Thoracic aorta (tissue), 2 donors: ENCODE measurements around the gene FZD4. TPM values are rescaled to one million over a fixed set of nuclear protein-coding genes. Genes with fewer than 3 reads are reported as not detected.
"Not testable (repeated sequence)": the region's sequence is repeated elsewhere in the genome, so short reads cannot be mapped to it uniquely, and the experiment has no call there.

Source experiments
- ATAC-seq: fragments of 150-250 bp; one replicate; pipeline ENCODE4 v1.8.0; 2017; ENCODE audit warnings: low read depth; ENCODE audit not compliant: insufficient number of reproducible peaks, low FRiP score
- DNase-seq: peaks from one replicate; pipeline ENCODE4 v3.0.0-alpha.2; 2020; ENCODE audit warnings: low spot score
- H3K27ac ChIP-seq, 2 donors: fragments of 200-600 bp; sonication (generic); 1 replicate in 1 of 2; 2 replicates in 1 of 2; pipeline ENCODE4 v1.5.1; 2016; ENCODE audit warnings: mild to moderate bottlenecking in 2 of 2, moderate library complexity in 2 of 2
- H3K27me3 ChIP-seq: fragments of 200-600 bp; sonication (generic); replicated peaks from 2 replicates; pipeline ENCODE4 v1.6.0; 2016; ENCODE audit warnings: mild to moderate bottlenecking; ENCODE audit not compliant: insufficient read depth
- H3K36me3 ChIP-seq: fragments of 200-600 bp; sonication (generic); one replicate; pipeline ENCODE4 v1.5.1; 2016
- H3K4me1 ChIP-seq, 2 donors: fragments of 200-600 bp; sonication (generic); 1 replicate in 1 of 2; 2 replicates in 1 of 2; pipeline versions ENCODE4 v1.5.1 to v1.6.0; 2016; ENCODE audit warnings: low read depth in 2 of 2, mild to moderate bottlenecking in 1 of 2; ENCODE audit not compliant: control insufficient read depth in 1 of 2
- H3K4me3 ChIP-seq: fragments of 200-600 bp; sonication (generic); 2 replicates; pipeline ENCODE4 v1.5.1; 2016; ENCODE audit warnings: mild to moderate bottlenecking
- H3K9me3 ChIP-seq: fragments of 200-600 bp; sonication (generic); 2 replicates; pipeline ENCODE4 v1.5.1; 2016
- total RNA-seq, 2 donors: library from RNA; depleted of rRNA; stranded (reverse); fragments of >200 nt; gene quantifications; one replicate each; pipeline versions ENCODE4 v1.1.0 to v1.2.3, GENCODE V29; 2016
- TF ChIP-seq, protein P1 (sequence below): fragments of 200-600 bp; sonication (generic); IDR thresholded peaks from one replicate; pipeline ENCODE4 v1.5.1; 2019; ENCODE audit warnings: antibody characterized with exemption

The FZD4 gene
- total RNA-seq, 2 donors from 2014 or later = 75.2 to 104 TPM

DNA sequence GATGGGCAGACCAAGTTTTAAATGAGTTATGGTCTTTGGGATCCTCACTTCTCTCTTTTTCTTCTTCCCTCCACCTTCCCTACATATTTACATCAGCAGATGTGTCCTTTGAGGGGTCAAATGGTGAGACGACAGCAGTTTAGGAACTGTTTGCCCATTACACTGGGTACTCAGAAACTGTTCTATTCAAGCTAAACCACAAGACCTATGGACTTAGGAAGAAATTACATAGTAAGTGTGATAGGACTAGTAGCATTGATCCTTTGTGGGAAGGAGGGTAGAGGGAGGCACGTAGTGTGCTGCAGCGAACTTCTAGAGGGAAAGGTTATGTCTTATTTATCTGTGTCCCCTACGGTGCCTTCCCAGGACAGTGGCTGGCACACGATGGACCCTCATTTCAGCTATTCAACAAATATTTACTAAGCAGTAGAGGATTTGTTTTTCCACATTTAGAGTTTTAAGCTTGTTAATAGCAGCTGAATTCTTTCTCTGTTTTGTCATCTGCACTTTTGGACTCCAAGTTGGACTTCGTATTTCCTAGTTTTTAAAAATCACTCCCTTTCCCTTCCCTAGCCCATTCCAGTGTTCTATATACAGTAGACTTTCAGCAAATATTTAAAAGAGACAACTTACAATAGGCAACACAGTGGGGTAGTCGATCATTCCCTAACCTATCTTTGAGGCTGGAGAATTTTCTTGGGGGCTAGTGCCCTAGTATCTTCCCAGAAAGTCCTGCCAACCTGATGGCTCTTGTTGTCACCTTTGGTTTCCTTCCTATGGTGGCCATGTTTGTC is 13.9 kb downstream of the FZD4 start:
- DNase-seq = no peak
- Histone ChIP-seq H3K27ac (peak overlapping the region; percentile 52 to 82), H3K4me3 (peak overlapping the region; percentile 56), H3K4me1 (peaks cover 32 to 94% of the 10 kb centered on the region in 2 donors), H3K9me3 (no peaks in the 10 kb centered on the region), H3K27me3 (no peaks in the 10 kb centered on the region), H3K36me3 (no peaks in the 10 kb centered on the region)
- TF ChIP-seq, protein P1, sequence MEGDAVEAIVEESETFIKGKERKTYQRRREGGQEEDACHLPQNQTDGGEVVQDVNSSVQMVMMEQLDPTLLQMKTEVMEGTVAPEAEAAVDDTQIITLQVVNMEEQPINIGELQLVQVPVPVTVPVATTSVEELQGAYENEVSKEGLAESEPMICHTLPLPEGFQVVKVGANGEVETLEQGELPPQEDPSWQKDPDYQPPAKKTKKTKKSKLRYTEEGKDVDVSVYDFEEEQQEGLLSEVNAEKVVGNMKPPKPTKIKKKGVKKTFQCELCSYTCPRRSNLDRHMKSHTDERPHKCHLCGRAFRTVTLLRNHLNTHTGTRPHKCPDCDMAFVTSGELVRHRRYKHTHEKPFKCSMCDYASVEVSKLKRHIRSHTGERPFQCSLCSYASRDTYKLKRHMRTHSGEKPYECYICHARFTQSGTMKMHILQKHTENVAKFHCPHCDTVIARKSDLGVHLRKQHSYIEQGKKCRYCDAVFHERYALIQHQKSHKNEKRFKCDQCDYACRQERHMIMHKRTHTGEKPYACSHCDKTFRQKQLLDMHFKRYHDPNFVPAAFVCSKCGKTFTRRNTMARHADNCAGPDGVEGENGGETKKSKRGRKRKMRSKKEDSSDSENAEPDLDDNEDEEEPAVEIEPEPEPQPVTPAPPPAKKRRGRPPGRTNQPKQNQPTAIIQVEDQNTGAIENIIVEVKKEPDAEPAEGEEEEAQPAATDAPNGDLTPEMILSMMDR = no peak
- no peak for ATAC-seq

DNA sequence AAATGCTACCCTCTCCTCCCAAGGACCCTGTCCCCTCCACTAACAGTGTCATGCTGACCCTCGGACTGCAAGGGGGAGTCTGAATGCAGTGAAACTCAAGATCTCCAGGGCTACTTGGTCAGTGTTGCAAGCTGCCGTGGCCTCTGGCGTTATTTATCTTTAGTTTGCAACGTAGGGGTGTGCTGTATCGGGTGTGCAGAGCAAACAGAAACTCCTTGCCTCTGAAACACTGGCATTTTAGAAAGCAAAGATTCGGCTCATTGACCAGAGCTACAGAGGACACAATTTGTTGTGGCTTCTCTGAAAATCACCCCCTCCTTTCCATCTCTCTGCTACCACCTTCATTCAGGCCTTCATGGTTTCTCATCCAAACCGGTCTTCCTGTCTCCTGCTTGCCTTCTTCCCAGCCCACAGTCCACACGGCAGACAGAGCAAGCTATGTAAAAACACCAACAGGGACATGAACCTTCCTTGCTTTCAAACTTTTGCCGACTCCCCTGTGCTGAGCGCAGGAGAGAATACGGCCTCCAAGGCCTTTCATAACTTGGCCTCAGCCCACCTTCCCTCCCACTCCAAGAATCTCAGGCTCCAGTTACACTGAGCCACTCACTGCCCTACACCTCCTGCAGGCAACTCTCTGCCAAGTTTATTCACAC is 14.9 kb downstream of the FZD4 start:
- Histone ChIP-seq H3K9me3 (no peaks in the 10 kb centered on the region), H3K27ac (peak overlapping the region; percentile 70 to 82), H3K4me3 (peak overlapping the region; percentile 56), H3K27me3 (no peaks in the 10 kb centered on the region), H3K36me3 (no peaks in the 10 kb centered on the region), H3K4me1 (peaks cover 35 to 92% of the 10 kb centered on the region in 2 donors)
- ATAC-seq = peak; percentile 74
- no peak for DNase-seq
- TF ChIP-seq, protein P1 = no peak

DNA sequence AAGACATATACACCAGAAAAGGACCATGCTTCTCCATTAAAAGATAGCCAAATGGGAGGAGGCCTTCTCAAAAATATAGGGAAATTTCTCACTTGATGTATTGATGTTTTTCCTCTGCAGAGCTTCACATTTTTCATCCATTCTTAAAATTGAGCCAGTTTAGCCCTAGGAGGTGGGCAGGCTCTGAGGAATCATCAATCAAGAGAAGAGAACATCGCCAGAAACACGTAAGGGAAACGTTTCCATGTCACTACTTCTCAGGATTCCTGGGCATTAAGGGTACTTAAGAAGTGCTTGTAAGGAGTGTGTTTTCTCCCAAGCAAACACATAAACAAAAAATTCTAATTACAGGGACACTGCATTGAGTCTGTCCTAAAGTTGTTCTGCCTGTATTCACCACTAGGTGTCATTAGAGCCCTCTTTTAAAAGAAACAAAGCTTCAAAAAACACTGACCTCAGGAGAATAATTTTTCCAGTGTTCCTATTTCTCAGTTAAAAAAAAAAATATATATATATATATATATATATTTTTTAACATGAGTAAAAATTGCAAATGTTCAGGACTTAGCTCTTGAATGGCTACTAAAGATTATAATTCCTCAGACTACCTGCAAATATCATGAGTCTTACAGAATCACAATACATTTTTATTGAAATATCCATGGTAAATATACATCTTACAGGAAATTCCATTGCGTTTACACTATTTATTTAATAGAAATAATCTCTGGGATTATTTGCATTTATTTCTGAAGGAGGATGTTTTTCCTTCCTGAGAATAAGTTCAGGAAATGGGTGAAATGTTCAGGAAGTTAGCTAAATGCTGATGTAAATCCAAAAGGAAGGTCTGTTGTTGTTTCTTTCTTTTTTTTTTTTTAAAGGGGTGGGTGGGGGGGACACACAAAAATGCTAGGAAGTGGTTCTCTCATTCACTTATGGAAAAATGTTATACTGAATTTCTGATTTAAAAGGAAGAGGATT is 16.0 kb downstream of the FZD4 start:
- Histone ChIP-seq H3K36me3 (no peaks in the 10 kb centered on the region), H3K9me3 (no peaks in the 10 kb centered on the region), H3K27ac (peak overlapping the region; percentile 70 to 82), H3K4me1 (peaks cover 45 to 92% of the 10 kb centered on the region in 2 donors), H3K4me3 (no peak overlapping the region), H3K27me3 (no peaks in the 10 kb centered on the region)
- TF ChIP-seq, protein P1 = peak; percentile 64
- DNase-seq = no peak
- ATAC-seq = no peak

DNA sequence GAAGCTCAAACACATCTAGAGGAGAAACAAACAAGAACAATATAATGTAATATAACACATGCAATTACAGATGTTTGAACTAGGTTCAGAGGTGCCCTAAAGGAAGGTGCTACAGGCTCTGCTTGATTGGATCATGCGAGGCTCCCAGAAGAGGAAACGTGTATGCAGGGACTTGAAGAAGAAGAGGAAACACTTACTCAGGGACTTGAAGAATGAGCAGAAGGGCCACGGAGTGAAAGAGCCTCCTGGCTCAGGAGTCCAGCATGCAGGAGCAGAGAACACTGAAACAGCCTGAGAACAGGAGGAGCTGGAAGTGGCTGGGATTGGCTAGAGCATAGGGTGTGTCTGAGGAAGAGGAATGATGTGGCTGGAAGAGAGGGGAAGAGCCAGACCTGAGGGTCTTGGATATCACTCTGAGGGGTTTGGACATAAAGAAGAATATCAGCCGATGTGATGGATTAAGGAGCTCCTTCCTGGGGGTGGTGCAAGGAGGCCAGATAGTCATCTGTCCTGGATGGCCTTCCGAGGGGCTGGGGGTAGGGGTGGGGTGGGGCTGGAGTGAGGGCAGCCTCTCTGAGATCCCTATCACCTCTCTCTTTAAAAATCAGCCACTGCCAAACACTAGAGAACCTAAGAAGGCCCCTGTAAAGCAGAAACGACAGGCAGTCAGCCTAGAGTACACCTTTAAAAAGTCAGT is 16.8 kb downstream of the FZD4 start:
- no peak for DNase-seq
- no peak for ATAC-seq
- H3K27me3 ChIP-seq = no peaks in the 10 kb centered on the region
- H3K27ac ChIP-seq = peak overlapping the region; percentile 49 to 55
- no peak overlapping the region for H3K4me3 ChIP-seq
- no peaks in the 10 kb centered on the region for H3K9me3 ChIP-seq
- TF ChIP-seq, protein P1 = no peak
- peaks cover 48 to 94% of the 10 kb centered on the region in 2 donors for H3K4me1 ChIP-seq
- H3K36me3 ChIP-seq = no peaks in the 10 kb centered on the region

DNA sequence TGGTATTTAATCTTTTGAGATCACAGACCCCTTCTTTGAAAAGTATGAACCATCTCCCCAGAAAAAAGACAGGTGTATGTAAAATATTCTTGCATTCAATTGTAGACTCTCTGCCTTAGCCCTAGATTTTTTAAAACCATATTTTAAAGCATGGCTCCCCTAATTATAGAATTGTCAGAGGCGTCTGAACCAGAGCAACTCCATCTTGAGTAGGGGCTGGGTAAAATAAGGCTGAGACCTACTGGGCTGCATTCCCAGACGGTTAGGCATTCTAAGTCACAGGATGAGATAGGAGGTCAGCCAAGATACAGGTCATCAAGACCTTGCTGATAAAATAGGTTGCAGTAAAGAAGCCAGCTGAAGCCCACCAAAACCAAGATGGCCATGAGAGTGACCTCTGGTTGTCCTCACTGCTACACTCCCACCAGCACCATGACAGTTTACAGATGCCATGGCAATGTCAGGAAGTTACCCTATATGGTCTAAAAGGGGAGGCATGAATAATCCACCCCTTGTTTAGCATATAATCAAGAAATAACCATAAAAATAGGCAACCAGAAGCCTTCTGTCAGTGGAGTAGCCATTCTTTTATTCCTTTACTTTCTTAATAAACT is 17.9 kb downstream of the FZD4 start:
- Histone ChIP-seq H3K4me1 (peaks cover 49 to 94% of the 10 kb centered on the region in 2 donors), H3K27ac (peak overlapping the region; percentile 49 to 55)
- H3K27me3 ChIP-seq, H3K9me3 ChIP-seq, ATAC-seq, H3K4me3 ChIP-seq, H3K36me3 ChIP-seq, DNase-seq: not testable (repeated sequence)
